ENCODE data around the gene TNFSF12. TPM values are rescaled to one million over a fixed set of nuclear protein-coding genes. Genes with fewer than 3 reads are reported as not detected.
A peak's percentile ranks its signal among the peaks of the same experiment; 100 is the strongest.

Gene TNFSF12
- total and polyA plus RNA-seq, 9 donors = 13.2 to 35.9 (median 27.2) TPM

DNA sequence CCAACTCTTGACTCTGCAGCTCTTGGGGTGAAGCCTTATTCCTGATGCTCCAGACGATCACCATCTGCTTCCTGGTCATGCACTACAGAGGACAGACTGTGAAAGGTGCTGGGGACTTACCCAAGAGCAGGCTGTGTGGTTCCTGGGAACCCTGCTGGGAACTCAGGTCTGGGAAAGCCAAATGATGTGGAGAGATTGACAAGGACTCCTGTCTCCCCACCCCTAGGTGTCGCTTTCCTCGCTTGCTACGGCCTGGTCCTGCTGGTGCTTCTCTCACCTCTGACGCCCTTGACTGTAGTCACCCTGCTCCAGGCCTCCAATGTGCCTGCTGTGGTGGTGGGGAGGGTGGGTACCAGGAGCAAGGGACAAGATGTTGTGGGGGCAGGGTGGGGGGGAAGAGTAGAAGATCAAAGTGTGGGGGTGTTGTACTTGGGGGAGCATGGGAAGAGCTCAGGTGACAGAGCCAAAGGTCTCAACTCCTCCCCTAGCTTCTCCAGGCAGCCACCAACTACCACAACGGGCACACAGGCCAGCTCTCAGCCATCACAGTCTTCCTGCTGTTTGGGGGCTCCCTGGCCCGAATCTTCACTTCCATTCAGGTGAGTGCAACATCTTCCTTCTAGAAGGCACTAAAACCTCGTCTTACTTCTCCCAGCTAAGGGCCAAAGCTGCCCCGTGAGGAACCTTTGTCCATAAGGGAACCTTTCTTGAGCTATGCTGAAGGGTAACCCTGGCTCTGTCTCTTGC, 38.0 kb downstream of the TNFSF12 start:
- no peak overlapping the region for H3K4me3 ChIP-seq (ENCODE audit: low read length)
- DNase-seq = no peak
- H3K9me3 ChIP-seq (replicated peaks; ENCODE audit: control insufficient read depth, low read depth, low read length) = no peaks in the 10 kb centered on the region
- peaks cover 31% of the 10 kb centered on the region for H3K36me3 ChIP-seq (ENCODE audit: control insufficient read depth, insufficient read depth, low read length)
- peaks cover 71% of the 10 kb centered on the region for H3K4me1 ChIP-seq (ENCODE audit: control insufficient read depth, insufficient read depth, low read length)
- WGBS (ENCODE audit: insufficient coverage) = 57% methylated on average over 3 of the region's 9 CpGs
- peak overlapping the region; percentile 56 for H3K27ac ChIP-seq (ENCODE audit: low read length)
- H3K27me3 ChIP-seq (ENCODE audit: control insufficient read depth, insufficient read depth, low read length) = no peaks in the 10 kb centered on the region

DNA sequence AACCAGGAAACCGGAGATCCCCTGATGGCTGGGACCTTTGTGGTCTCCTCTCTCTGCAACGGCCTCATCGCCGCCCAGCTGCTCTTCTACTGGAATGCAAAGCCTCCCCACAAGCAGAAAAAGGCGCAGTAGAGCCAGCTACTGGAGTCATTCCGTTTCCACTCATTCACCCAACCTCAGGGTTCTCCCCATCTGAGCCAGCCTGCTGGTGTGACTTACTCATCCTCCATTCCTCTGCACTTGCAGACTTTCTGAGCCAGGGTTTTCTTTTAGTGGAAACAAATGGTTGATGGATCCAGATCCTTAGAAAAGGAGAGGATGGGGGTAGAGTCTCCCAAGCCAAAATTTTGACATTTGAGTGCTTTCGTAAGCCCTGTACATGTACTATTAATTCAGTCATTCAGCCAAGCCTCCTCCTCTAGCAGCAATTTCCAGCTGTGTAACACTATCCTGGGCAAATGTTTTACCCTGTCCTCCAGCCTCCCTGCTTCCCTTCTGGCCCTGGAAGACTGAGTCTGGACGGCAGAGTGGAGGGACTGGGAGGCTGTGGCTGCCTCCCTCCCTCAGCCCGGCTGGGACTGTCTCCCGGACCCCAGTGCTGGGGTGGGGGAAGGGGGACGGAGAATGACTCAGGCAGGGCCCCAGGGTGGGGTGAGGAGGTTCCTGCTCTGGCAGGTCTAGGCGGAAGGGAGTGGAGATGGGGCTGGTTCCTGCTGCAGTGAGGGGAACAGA, 38.7 kb downstream of the TNFSF12 start:
- peaks cover 63% of the 10 kb centered on the region for H3K4me1 ChIP-seq (ENCODE audit: control insufficient read depth, insufficient read depth, low read length)

DNA sequence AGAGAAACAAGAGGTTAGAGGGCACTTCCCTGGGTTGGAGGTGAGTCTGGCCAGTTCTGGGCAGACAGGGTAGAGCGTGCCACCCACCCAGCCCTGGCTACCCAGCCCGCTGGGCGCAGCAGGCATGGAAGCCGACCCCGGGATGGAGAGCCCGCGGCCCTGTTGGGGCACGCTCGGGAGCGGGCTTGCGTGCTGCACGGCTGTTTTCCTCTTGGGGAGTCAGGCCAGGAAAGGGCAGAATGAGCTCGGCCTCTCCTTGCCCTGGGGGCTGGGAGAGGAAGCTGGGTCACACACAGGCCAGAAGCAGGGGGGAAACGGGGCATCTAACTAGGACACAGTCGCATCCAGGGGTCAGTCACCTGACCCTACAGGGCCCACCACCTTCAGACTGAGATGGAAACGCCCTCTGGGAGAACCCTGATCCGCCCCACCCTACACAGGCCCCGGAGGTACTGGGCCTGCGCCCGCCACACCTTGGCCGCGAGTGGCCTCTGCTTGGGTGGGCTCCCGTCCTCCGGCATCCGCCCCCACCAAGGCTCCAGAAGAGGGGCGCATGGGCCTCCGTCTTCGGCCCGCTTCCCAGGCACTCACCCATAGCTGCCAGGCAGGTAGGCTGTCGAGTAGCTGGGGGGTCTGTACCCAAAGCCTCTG, 39.8 kb downstream of the TNFSF12 start:
- DNase-seq = no peak
- no peaks in the 10 kb centered on the region for H3K27me3 ChIP-seq (ENCODE audit: control insufficient read depth, insufficient read depth, low read length)
- peaks cover 55% of the 10 kb centered on the region for H3K4me1 ChIP-seq (ENCODE audit: control insufficient read depth, insufficient read depth, low read length)
- 52% methylated on average over 27 of the region's 30 CpGs for WGBS (ENCODE audit: insufficient coverage)
- H3K27ac ChIP-seq (ENCODE audit: low read length) = peak overlapping the region; percentile 23
- H3K9me3 ChIP-seq (replicated peaks; ENCODE audit: control insufficient read depth, low read depth, low read length) = no peaks in the 10 kb centered on the region
- peaks cover 49% of the 10 kb centered on the region for H3K36me3 ChIP-seq (ENCODE audit: control insufficient read depth, insufficient read depth, low read length)
- peak overlapping the region; percentile 48 for H3K4me3 ChIP-seq (ENCODE audit: low read length)

More for the DNA sequence above, 38.7 kb downstream of the TNFSF12 start:
- WGBS (ENCODE audit: insufficient coverage) = 50% methylated on average over 7 of the region's 12 CpGs
- DNase-seq = peak; percentile 71
- Histone ChIP-seq H3K4me3 (ENCODE audit: low read length) (no peak overlapping the region), H3K27me3 (ENCODE audit: control insufficient read depth, insufficient read depth, low read length) (no peaks in the 10 kb centered on the region), H3K36me3 (ENCODE audit: control insufficient read depth, insufficient read depth, low read length) (peaks cover 39% of the 10 kb centered on the region), H3K9me3 (replicated peaks; ENCODE audit: control insufficient read depth, low read depth, low read length) (no peaks in the 10 kb centered on the region), H3K27ac (ENCODE audit: low read length) (peak overlapping the region; percentile 56)

DNA sequence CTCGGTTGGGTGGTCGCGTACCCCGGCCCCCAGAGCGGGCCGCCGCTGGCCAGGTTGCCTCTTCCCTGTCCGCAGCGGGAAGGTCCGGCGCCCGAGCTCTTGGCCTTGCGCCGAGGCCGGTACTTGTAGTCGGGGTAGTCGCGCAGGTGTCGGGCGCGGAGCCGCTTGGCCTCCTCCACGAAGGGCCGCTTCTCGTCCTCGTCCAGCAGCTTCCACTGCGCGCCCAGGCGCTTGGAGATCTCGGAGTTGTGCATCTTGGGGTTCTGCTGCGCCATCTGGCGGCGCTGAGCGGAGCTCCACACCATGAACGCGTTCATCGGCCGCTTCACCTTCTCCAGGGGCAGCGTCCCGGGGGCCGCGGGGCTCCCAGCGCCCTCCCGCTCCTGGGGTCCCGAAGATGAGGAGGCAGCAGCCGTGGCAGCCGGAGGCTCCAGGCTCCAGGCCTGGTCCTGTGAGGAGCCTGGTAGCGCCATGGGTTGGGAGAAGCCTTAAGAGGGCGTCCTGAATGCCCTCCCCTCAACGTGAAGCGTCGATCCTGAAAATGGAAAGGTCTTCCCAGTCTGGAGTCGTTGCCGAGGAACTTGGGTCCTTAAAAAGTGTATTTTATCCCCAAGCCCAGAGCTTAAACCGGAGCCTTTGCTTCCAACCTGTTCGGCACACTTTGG, 40.5 kb downstream of the TNFSF12 start:
- peaks cover 53% of the 10 kb centered on the region for H3K4me1 ChIP-seq (ENCODE audit: control insufficient read depth, insufficient read depth, low read length)
- H3K27ac ChIP-seq (ENCODE audit: low read length) = no peak overlapping the region
- 8% methylated on average over 55 of the region's 56 CpGs for WGBS (ENCODE audit: insufficient coverage)
- H3K9me3 ChIP-seq (replicated peaks; ENCODE audit: control insufficient read depth, low read depth, low read length) = no peaks in the 10 kb centered on the region
- H3K36me3 ChIP-seq (ENCODE audit: control insufficient read depth, insufficient read depth, low read length) = peaks cover 55% of the 10 kb centered on the region
- peak overlapping the region; percentile 48 for H3K4me3 ChIP-seq (ENCODE audit: low read length)
- DNase-seq = peak; percentile 94
- no peaks in the 10 kb centered on the region for H3K27me3 ChIP-seq (ENCODE audit: control insufficient read depth, insufficient read depth, low read length)

DNA sequence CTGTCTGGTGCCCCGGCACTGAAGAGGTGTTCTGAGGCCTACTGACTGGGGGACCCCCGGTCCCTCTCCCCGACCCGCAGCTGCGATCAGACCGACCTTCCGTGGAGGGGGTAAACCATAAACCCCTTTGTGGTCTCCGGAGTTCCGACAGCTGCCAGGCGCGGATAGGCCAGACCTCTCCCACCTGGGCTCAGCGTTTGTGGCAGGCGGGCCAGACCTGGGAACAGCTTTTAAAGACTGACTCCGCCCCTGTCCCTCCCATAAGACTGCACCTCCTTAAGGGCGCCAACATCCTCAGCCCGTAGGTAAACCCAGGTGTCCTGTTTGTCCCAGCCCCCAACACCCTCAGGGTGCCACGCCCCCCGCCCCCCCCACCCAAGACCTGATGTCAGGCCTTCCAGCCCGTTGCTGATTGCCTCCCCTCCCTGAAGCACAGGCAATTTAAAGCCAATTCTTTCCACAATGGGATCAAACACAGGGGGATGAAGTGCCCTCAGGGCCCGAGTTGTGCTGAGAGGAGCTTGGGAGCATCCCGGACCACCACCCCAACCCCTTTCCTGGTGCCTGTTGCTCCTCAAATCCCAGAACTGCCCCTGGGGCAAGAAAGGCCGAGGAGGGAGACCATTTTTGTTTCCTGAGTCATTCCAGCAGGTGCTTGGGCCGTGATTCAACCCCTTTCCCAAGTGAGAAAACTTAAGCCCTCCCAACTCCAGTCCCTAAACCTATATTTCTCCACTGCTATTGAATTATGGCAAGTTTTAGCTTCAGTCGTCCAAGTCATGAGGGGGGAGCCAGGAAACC, 41.2 kb downstream of the TNFSF12 start, which contains the start of gene SOX15:
Gene SOX15 (minus strand): TSS at position 204 of the 801 bp plus-strand sequence. CDS start 418 bp downstream, outside the sequence.
- Histone ChIP-seq H3K27me3 (ENCODE audit: control insufficient read depth, insufficient read depth, low read length) (no peaks in the 10 kb centered on the region), H3K9me3 (replicated peaks; ENCODE audit: control insufficient read depth, low read depth, low read length) (no peaks in the 10 kb centered on the region), H3K36me3 (ENCODE audit: control insufficient read depth, insufficient read depth, low read length) (peaks cover 63% of the 10 kb centered on the region), H3K27ac (ENCODE audit: low read length) (peak within 1 kb of the TSS; percentile 18), H3K4me1 (ENCODE audit: control insufficient read depth, insufficient read depth, low read length) (peaks cover 46% of the 10 kb centered on the region), H3K4me3 (ENCODE audit: low read length) (peak within 1 kb of the TSS; percentile 48)
- 52% methylated on average over 12 of the region's 24 CpGs for WGBS (ENCODE audit: insufficient coverage)
- peak; percentile 80 for DNase-seq

DNA sequence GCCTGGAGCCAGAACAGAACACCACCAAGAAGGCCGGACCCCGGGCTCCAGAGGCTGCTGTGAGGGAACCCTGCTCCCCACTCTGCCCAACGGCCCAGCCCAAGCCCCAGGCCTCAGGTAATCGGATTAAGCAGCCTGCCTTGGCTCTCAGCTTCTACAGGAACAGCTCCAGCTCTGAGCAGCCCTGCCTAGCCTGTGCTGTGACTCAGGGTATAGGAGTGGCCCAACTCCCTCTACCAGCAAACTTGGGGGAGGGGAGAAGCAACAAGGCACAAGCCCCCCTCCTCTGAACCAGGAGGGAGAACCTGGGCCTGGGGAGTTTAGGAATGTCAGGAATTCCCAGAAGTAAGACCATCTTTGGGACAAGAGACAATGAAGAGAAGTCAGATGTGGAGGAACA, 41.9 kb downstream of the TNFSF12 start:
- Histone ChIP-seq H3K9me3 (replicated peaks; ENCODE audit: control insufficient read depth, low read depth, low read length) (no peaks in the 10 kb centered on the region), H3K36me3 (ENCODE audit: control insufficient read depth, insufficient read depth, low read length) (peaks cover 67% of the 10 kb centered on the region), H3K4me1 (ENCODE audit: control insufficient read depth, insufficient read depth, low read length) (peaks cover 44% of the 10 kb centered on the region), H3K4me3 (ENCODE audit: low read length) (no peak overlapping the region), H3K27ac (ENCODE audit: low read length) (peak overlapping the region; percentile 18), H3K27me3 (ENCODE audit: control insufficient read depth, insufficient read depth, low read length) (no peaks in the 10 kb centered on the region)
- DNase-seq = no peak
- WGBS (ENCODE audit: insufficient coverage) = 33% methylated on average over 3 of the region's 4 CpGs

DNA sequence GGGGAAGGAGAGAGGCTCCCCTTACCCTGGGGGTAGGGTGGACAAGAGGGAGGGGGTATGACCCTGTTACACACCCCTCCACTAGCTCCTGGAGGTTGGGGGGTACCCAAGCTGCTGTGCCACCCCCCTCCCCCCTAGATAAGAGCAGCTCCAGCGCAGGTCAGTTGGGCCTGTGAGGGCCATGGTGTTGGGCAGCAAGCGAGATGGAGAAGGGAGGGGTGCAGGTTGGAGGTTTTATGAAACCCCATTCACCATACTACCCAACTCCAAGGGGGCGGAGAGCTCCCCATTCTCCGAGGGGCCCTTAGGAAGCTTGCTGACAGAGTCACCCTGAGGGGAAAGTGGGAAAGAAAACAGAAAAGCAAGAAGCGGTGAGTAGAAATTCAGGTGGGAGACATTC, 42.7 kb downstream of the TNFSF12 start:
- no peak for DNase-seq
- WGBS (ENCODE audit: insufficient coverage) = no CpG with 5 or more reads among the region's 5 CpGs
- no peak overlapping the region for H3K27ac ChIP-seq (ENCODE audit: low read length)
- no peak overlapping the region for H3K4me3 ChIP-seq (ENCODE audit: low read length)
- no peaks in the 10 kb centered on the region for H3K27me3 ChIP-seq (ENCODE audit: control insufficient read depth, insufficient read depth, low read length)
- H3K9me3 ChIP-seq (replicated peaks; ENCODE audit: control insufficient read depth, low read depth, low read length) = no peaks in the 10 kb centered on the region
- peaks cover 42% of the 10 kb centered on the region for H3K4me1 ChIP-seq (ENCODE audit: control insufficient read depth, insufficient read depth, low read length)
- H3K36me3 ChIP-seq (ENCODE audit: control insufficient read depth, insufficient read depth, low read length) = peaks cover 69% of the 10 kb centered on the region

DNA sequence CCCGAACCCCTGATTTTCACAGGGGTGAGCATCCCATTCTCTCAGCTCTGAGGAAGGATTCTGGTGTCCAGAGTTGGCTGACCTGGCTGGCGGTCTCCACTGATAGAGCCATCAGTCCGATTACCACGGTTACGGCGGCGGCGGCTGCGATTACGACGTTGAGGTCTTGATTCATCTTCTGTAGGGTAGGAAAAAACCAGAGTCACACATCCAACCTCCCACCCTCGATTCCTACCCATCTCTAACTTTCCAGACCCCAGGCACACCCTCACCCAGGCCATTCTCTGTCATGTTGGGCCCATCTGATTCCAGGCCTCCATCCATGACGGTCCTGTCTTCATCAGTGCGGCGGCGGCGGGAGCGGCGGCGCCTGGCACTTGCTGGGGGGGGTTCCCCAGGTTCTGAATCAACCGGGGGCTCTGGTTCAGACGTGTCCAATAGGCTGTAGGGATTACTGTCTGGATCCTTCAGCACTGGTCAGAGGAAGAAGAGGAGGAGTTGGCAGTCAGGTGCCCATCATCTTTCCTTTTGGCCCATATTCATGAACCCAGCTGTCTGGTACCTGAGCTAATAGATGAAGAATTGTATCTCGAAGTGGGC, 43.7 kb downstream of the TNFSF12 start:
- Histone ChIP-seq H3K27me3 (ENCODE audit: control insufficient read depth, insufficient read depth, low read length) (no peaks in the 10 kb centered on the region), H3K36me3 (ENCODE audit: control insufficient read depth, insufficient read depth, low read length) (peaks cover 69% of the 10 kb centered on the region), H3K9me3 (replicated peaks; ENCODE audit: control insufficient read depth, low read depth, low read length) (no peaks in the 10 kb centered on the region), H3K4me1 (ENCODE audit: control insufficient read depth, insufficient read depth, low read length) (peaks cover 33% of the 10 kb centered on the region), H3K4me3 (ENCODE audit: low read length) (no peak overlapping the region), H3K27ac (ENCODE audit: low read length) (no peak overlapping the region)
- WGBS (ENCODE audit: insufficient coverage) = 96% methylated on average over 13 of the region's 23 CpGs
- no peak for DNase-seq

DNA sequence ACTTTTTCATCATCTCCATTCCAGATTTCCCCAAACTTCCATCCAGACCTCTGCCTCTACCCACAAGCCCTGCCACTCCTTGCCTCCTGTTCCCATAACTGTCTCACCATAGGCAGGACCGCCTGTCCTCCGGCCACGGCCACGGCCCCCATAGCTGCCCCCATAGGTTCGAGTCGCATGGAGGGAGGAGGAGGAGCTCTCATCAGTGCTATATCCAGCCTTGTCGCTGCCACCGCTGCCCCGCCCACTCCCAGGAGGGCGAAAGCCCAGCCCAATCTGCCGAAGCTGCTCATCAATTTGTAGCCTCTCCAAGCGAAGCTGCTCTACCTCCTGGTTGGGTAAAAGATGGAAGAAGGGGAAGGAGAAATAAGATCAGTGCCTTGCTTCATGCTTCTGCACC, 44.4 kb downstream of the TNFSF12 start:
- Histone ChIP-seq H3K36me3 (ENCODE audit: control insufficient read depth, insufficient read depth, low read length) (peaks cover 70% of the 10 kb centered on the region), H3K4me1 (ENCODE audit: control insufficient read depth, insufficient read depth, low read length) (peaks cover 26% of the 10 kb centered on the region), H3K27me3 (ENCODE audit: control insufficient read depth, insufficient read depth, low read length) (no peaks in the 10 kb centered on the region), H3K27ac (ENCODE audit: low read length) (no peak overlapping the region), H3K4me3 (ENCODE audit: low read length) (no peak overlapping the region), H3K9me3 (replicated peaks; ENCODE audit: control insufficient read depth, low read depth, low read length) (no peaks in the 10 kb centered on the region)
- WGBS (ENCODE audit: insufficient coverage) = 65% methylated on average over 5 of the region's 12 CpGs
- DNase-seq = no peak
